Small intestine (tissue), 7 donors: ENCODE measurements around the gene IGFALS. TPM values are rescaled to one million over a fixed set of nuclear protein-coding genes. Genes with fewer than 3 reads are reported as not detected.

ENCODE experiments used
- DNase-seq, 2 donors: peaks; one replicate each; pipeline versions ENCODE4 v3.0.0 to v3.0.0-alpha.2; 2013
- FAIRE-seq: peaks from 2 replicates; lab custom pipeline; 2012; peaks lifted over from hg19 to GRCh38; lab: Jason Lieb, UNC
- H3K27ac ChIP-seq, 3 donors: one replicate each; pipeline ENCODE4 v1.5.1; 2013; ENCODE audit warnings: low read length in 2 of 3, mild to moderate bottlenecking in 2 of 3, control low read depth in 1 of 3, inconsistent platforms in 1 of 3, low read depth in 1 of 3, moderate library complexity in 1 of 3
- H3K27me3 ChIP-seq, 3 donors: one replicate each; pipeline ENCODE4 v1.6.1; 2013; ENCODE audit warnings: low read length in 3 of 3, inconsistent platforms in 1 of 3; ENCODE audit not compliant: control insufficient read depth in 3 of 3, insufficient read depth in 3 of 3
- H3K36me3 ChIP-seq, 3 donors: one replicate each; pipeline ENCODE4 v1.6.1; 2013; ENCODE audit warnings: low read length in 3 of 3, inconsistent platforms in 1 of 3, low read depth in 1 of 3, mild to moderate bottlenecking in 1 of 3, moderate library complexity in 1 of 3; ENCODE audit not compliant: control insufficient read depth in 3 of 3, insufficient read depth in 2 of 3
- H3K4me1 ChIP-seq, 3 donors: one replicate each; pipeline ENCODE4 v1.6.1; 2013; ENCODE audit warnings: low read length in 2 of 3, inconsistent platforms in 1 of 3, low read depth in 1 of 3, mild to moderate bottlenecking in 1 of 3, moderate library complexity in 1 of 3; ENCODE audit not compliant: control insufficient read depth in 3 of 3, insufficient read depth in 2 of 3
- H3K4me3 ChIP-seq, 3 donors: one replicate each; pipeline ENCODE4 v1.5.1; 2013; ENCODE audit warnings: low read length in 3 of 3, control low read depth in 1 of 3, inconsistent platforms in 1 of 3, low read depth in 1 of 3, mild to moderate bottlenecking in 1 of 3, moderate library complexity in 1 of 3
- H3K9me3 ChIP-seq, 2 donors: one replicate each; pipeline ENCODE4 v1.6.1; 2013; ENCODE audit warnings: low read depth in 1 of 2, low read length in 1 of 2; ENCODE audit not compliant: control insufficient read depth in 2 of 2, insufficient read depth in 1 of 2
- WGBS, 3 donors: extraction: QIAGEN DNeasy Blood & Tissue Kit; methylation state at CpG; one replicate each; pipeline ENCODE4 v1.1.7; 2013; 5-methylcytosine and 5-hydroxymethylcytosine counted together
- polyA plus RNA-seq, 4 donors: library from polyadenylated mRNA; stranded (reverse) in 3 of 4; unstranded in 1 of 4; fragments of 200-250 nt in 3 of 4; fragments of 120-200 nt in 1 of 4; gene quantifications; one replicate each; pipeline versions ENCODE4 v1.2.1 to v1.2.3, GENCODE V29; 2013
- donor health status: healthy with polysubstance abuse.
- donor health status: control.
- donor health status: control.
- donor health status: Bipolar disorder and iron deficiency.
- donor health status: healthy.

Gene IGFALS
- polyA plus RNA-seq, 4 donors = 0.16 to 17.0 (median 0.38) TPM

- peaks cover 0 to 27% of the 10 kb centered on the region in 2 donors for H3K9me3 ChIP-seq
- H3K27me3 ChIP-seq = no peaks in the 10 kb centered on the region
- H3K4me3 ChIP-seq = peak overlapping the region in 1 of 3 donors; percentile 29
- 63 to 79% (median 66%) methylated on average over 21 to 32 of the region's 32 CpGs for WGBS, 3 donors
- FAIRE-seq (no peak), DNase-seq (peak in 1 of 2 donors; percentile 40)
- H3K4me1 ChIP-seq = peaks cover 0 to 22% (median 0%) of the 10 kb centered on the region in 3 donors
- peaks cover 0 to 25% (median 4%) of the 10 kb centered on the region in 3 donors for H3K36me3 ChIP-seq
- peak overlapping the region in 1 of 3 donors; percentile 48 for H3K27ac ChIP-seq
Observed at GRCh38 chr16:1794908-1795666, 1.6 kb upstream of the IGFALS start.

GRCh38 chr16:1794221-1794871, 841 bp upstream of the IGFALS start:
- 18 to 52% (median 33%) methylated on average over 15 to 18 of the region's 18 CpGs for WGBS, 3 donors
- Histone ChIP-seq H3K4me3 (peak overlapping the region in 1 of 3 donors; percentile 29), H3K4me1 (peaks cover 0 to 22% (median 0%) of the 10 kb centered on the region in 3 donors), H3K27ac (peak overlapping the region in 1 of 3 donors; percentile 33), H3K27me3 (no peaks in the 10 kb centered on the region), H3K36me3 (peaks cover 0 to 32% (median 4%) of the 10 kb centered on the region in 3 donors), H3K9me3 (peaks cover 0 to 21% of the 10 kb centered on the region in 2 donors)
- FAIRE-seq (no peak), DNase-seq (peak in 1 of 2 donors; percentile 57)

- FAIRE-seq (no peak), DNase-seq (no peak)
- Histone ChIP-seq H3K4me1 (peaks cover 0 to 22% (median 0%) of the 10 kb centered on the region in 3 donors), H3K36me3 (peaks cover 0 to 45% (median 4%) of the 10 kb centered on the region in 3 donors), H3K9me3 (peaks cover 0 to 8% of the 10 kb centered on the region in 2 donors), H3K4me3 (peak overlapping the region in 1 of 3 donors; percentile 29), H3K27ac (no peak overlapping the region), H3K27me3 (no peaks in the 10 kb centered on the region)
- 81 to 88% (median 87%) methylated on average over 25 to 33 of the region's 33 CpGs for whole genome bisulfite sequencing, 3 donors
Observed at GRCh38 chr16:1792836-1793577, 498 bp downstream of the IGFALS start.

GRCh38 chr16:1791943-1792812, 1.3 kb downstream of the IGFALS start:
- Histone ChIP-seq H3K36me3 (peaks cover 0 to 54% (median 4%) of the 10 kb centered on the region in 3 donors), H3K9me3 (peaks cover 0 to under 1% of the 10 kb centered on the region in 2 donors), H3K27me3 (no peaks in the 10 kb centered on the region), H3K27ac (no peak overlapping the region), H3K4me3 (no peak overlapping the region), H3K4me1 (peaks cover 0 to 22% (median 0%) of the 10 kb centered on the region in 3 donors)
- no peak for FAIRE-seq
- no peak for DNase-seq
- 88 to 92% (median 91%) methylated on average over 57 to 59 of the region's 59 CpGs for WGBS, 3 donors

GRCh38 chr16:1791256-1791942, 2.1 kb downstream of the IGFALS start:
- Histone ChIP-seq H3K4me1 (peaks cover 0 to 22% (median 0%) of the 10 kb centered on the region in 3 donors), H3K27me3 (no peaks in the 10 kb centered on the region), H3K36me3 (peaks cover 0 to 61% (median 4%) of the 10 kb centered on the region in 3 donors), H3K9me3 (no peaks in the 10 kb centered on the region), H3K27ac (no peak overlapping the region), H3K4me3 (no peak overlapping the region)
- DNase-seq (no peak), FAIRE-seq (no peak)
- 94 to 96% (median 94%) methylated on average over 49 to 53 of the region's 53 CpGs for WGBS, 3 donors

GRCh38 chr16:1790611-1791255, 2.8 kb downstream of the IGFALS start:
- Histone ChIP-seq H3K4me3 (no peak overlapping the region), H3K36me3 (peaks cover 0 to 68% (median 4%) of the 10 kb centered on the region in 3 donors), H3K27me3 (no peaks in the 10 kb centered on the region), H3K9me3 (no peaks in the 10 kb centered on the region), H3K27ac (no peak overlapping the region), H3K4me1 (peaks cover 0 to 22% (median 0%) of the 10 kb centered on the region in 3 donors)
- DNase-seq (no peak), FAIRE-seq (no peak)
- WGBS, 3 donors = 92 to 94% (median 93%) methylated on average over 38 to 44 of the region's 44 CpGs

- Histone ChIP-seq H3K4me3 (no peak overlapping the region), H3K27ac (no peak overlapping the region), H3K27me3 (no peaks in the 10 kb centered on the region), H3K36me3 (peaks cover 0 to 73% (median 4%) of the 10 kb centered on the region in 3 donors), H3K4me1 (peaks cover 0 to 19% (median 0%) of the 10 kb centered on the region in 3 donors), H3K9me3 (no peaks in the 10 kb centered on the region)
- WGBS, 3 donors = 92 to 95% (median 93%) methylated on average over 13 to 15 of the region's 15 CpGs
- no peak for FAIRE-seq
- DNase-seq = no peak
Observed at GRCh38 chr16:1790261-1790610, 3.3 kb downstream of the IGFALS start.
